Measurements from ENCODE around the gene PROP1.
"Not testable (repeated sequence)": the region's sequence is repeated elsewhere in the genome, so short reads cannot be mapped to it uniquely, and the experiment has no call there.

Gene PROP1

GRCh38 chr5:177957241-177957640, 38.8 kb downstream of the PROP1 start:
- Histone ChIP-seq H3K4me3 (ENCODE audit: low read length) (no peak overlapping the region), H3K27me3 (ENCODE audit: control insufficient read depth, insufficient read depth, low read length) (no peaks in the 10 kb centered on the region), H3K36me3 (ENCODE audit: control insufficient read depth, insufficient read depth, low read length) (no peaks in the 10 kb centered on the region), H3K9ac (ENCODE audit: low read length) (no peak overlapping the region), H3K9me3 (ENCODE audit: control insufficient read depth, low read length) (no peaks in the 10 kb centered on the region), H3K4me1 (ENCODE audit: control insufficient read depth, insufficient read depth, low read length) (no peaks in the 10 kb centered on the region)

DNA sequence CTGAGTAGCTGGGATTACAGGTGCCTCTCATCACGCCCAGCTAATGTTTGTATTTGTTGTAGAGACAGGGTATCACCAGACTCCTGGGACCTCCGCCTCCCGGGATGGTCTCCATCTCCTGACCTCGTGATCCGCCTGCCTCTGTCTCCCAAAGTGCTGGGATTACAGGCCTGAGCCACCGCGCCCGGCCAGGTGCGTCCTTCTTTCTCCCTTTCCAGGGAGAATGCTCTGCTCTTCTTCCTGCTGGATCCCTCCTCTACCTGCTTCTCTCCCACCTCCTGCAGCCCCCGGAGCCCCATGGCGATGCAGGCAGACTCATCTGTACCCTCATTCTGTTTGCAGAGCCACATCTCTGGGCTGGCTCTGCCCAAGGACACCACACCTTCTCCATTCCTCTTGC, 42.9 kb downstream of the PROP1 start:
- H3K9me3 ChIP-seq (ENCODE audit: control insufficient read depth, low read length); H3K36me3 ChIP-seq (ENCODE audit: control insufficient read depth, insufficient read depth, low read length); H3K4me3 ChIP-seq (ENCODE audit: low read length); H3K4me1 ChIP-seq (ENCODE audit: control insufficient read depth, insufficient read depth, low read length); H3K27me3 ChIP-seq (ENCODE audit: control insufficient read depth, insufficient read depth, low read length); H3K9ac ChIP-seq (ENCODE audit: low read length): not testable (repeated sequence)

- H3K4me1 ChIP-seq (ENCODE audit: control insufficient read depth, insufficient read depth, low read length); H3K4me3 ChIP-seq (ENCODE audit: low read length); H3K9ac ChIP-seq (ENCODE audit: low read length); H3K36me3 ChIP-seq (ENCODE audit: control insufficient read depth, insufficient read depth, low read length); H3K27me3 ChIP-seq (ENCODE audit: control insufficient read depth, insufficient read depth, low read length); H3K9me3 ChIP-seq (ENCODE audit: control insufficient read depth, low read length): not testable (repeated sequence)
These were observed 46.4 kb downstream of the PROP1 start for GRCh38 chr5:177949656-177950055.

DNA sequence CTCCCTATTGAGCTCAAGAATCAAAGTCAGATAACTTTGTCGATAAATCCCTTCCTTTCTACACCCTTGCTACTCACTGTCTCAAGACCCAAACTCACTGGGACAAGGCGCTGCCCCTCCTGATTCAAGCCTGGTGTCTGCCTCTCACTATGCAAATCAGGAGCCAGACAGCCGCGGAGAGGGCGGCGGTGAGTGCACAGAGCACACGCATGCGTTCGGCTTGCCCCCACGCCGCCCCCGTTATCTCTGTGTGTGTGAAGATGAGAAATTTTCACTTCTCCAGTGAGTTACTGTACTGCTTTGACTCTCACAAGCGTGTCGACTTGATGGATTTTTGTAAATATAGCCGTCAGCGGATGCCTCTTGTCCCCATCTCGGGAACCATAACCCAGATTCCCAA, 47.0 kb downstream of the PROP1 start:
- H3K9ac ChIP-seq (ENCODE audit: low read length); H3K4me1 ChIP-seq (ENCODE audit: control insufficient read depth, insufficient read depth, low read length); H3K4me3 ChIP-seq (ENCODE audit: low read length); H3K9me3 ChIP-seq (ENCODE audit: control insufficient read depth, low read length); H3K36me3 ChIP-seq (ENCODE audit: control insufficient read depth, insufficient read depth, low read length); H3K27me3 ChIP-seq (ENCODE audit: control insufficient read depth, insufficient read depth, low read length): not testable (repeated sequence)

GRCh38 chr5:177947912-177948311, 48.1 kb downstream of the PROP1 start:
- not testable (repeated sequence) for H3K9ac ChIP-seq (ENCODE audit: low read length); H3K27me3 ChIP-seq (ENCODE audit: control insufficient read depth, insufficient read depth, low read length); H3K4me1 ChIP-seq (ENCODE audit: control insufficient read depth, insufficient read depth, low read length); H3K36me3 ChIP-seq (ENCODE audit: control insufficient read depth, insufficient read depth, low read length); H3K4me3 ChIP-seq (ENCODE audit: low read length); H3K9me3 ChIP-seq (ENCODE audit: control insufficient read depth, low read length)

DNA sequence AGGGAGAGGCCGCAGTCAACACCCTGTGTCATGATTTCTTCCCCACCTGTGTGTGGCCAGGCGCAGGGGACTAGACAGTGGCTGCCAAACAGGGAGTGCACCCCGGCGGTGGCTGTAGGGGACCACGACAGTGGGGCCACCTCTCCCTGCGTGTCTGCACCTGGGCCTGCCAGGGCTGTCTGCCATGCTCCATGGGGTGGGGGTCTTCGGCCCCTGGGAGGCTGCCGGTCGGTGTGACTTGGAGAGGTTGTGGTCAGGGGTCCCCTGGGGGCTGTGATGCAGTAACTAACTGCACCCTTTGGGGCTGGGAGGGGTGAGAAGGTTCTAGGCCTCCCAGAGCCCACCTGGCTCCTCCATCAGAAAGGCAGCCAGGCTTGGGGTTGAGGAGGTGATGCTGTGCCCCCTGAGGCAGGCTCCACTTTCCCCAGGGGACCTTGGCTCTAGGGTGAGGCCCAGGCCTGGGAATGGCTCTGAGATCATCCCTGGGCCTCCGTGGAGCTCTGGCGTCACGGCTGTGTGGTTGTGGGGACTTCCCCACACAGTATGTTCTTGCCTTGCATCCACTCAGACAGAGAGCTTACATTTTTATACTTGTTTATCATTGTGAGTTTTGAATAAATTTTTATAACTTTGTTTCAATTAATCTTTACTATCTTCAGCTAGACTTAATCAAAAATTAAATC, 50.3 kb downstream of the PROP1 start:
- not testable (repeated sequence) for H3K9ac ChIP-seq (ENCODE audit: low read length); H3K4me3 ChIP-seq (ENCODE audit: low read length); H3K27me3 ChIP-seq (ENCODE audit: control insufficient read depth, insufficient read depth, low read length); H3K9me3 ChIP-seq (ENCODE audit: control insufficient read depth, low read length); H3K36me3 ChIP-seq (ENCODE audit: control insufficient read depth, insufficient read depth, low read length); H3K4me1 ChIP-seq (ENCODE audit: control insufficient read depth, insufficient read depth, low read length)

- not testable (repeated sequence) for H3K9me3 ChIP-seq (ENCODE audit: control insufficient read depth, low read length); H3K27me3 ChIP-seq (ENCODE audit: control insufficient read depth, insufficient read depth, low read length); H3K36me3 ChIP-seq (ENCODE audit: control insufficient read depth, insufficient read depth, low read length); H3K4me1 ChIP-seq (ENCODE audit: control insufficient read depth, insufficient read depth, low read length); H3K9ac ChIP-seq (ENCODE audit: low read length); H3K4me3 ChIP-seq (ENCODE audit: low read length)
These were observed 50.9 kb downstream of the PROP1 start for GRCh38 chr5:177945145-177945544.

- H3K9me3 ChIP-seq (ENCODE audit: control insufficient read depth, low read length); H3K4me3 ChIP-seq (ENCODE audit: low read length); H3K9ac ChIP-seq (ENCODE audit: low read length); H3K4me1 ChIP-seq (ENCODE audit: control insufficient read depth, insufficient read depth, low read length); H3K27me3 ChIP-seq (ENCODE audit: control insufficient read depth, insufficient read depth, low read length); H3K36me3 ChIP-seq (ENCODE audit: control insufficient read depth, insufficient read depth, low read length): not testable (repeated sequence)
These were observed 52.0 kb downstream of the PROP1 start for GRCh38 chr5:177943805-177944736.

DNA sequence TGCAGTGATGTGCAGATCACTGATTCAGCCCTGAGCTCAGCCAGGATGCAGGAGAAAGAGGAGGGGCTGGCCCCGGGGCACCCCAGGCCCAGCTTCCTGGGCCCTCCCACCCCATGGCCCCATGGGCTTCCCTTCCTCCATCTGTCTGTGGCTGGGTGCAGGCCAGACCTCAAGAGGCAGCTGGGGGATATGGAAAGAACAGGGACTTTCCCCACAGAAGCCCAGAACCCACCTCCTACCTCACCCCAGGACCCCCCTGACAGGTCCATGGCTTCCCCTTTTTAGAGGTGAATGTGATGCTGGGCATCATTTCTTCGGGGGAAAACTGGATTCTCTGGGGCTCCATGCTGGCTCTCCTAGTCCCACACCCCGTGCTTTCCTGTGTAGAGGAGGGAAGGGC, 53.1 kb downstream of the PROP1 start:
- not testable (repeated sequence) for H3K9me3 ChIP-seq (ENCODE audit: control insufficient read depth, low read length); H3K36me3 ChIP-seq (ENCODE audit: control insufficient read depth, insufficient read depth, low read length); H3K4me1 ChIP-seq (ENCODE audit: control insufficient read depth, insufficient read depth, low read length); H3K4me3 ChIP-seq (ENCODE audit: low read length); H3K27me3 ChIP-seq (ENCODE audit: control insufficient read depth, insufficient read depth, low read length); H3K9ac ChIP-seq (ENCODE audit: low read length)

Data from mucosa of stomach (tissue), 1 donor.